ENCODE results near the gene TMEM201.

TMEM201 gene

DNA sequence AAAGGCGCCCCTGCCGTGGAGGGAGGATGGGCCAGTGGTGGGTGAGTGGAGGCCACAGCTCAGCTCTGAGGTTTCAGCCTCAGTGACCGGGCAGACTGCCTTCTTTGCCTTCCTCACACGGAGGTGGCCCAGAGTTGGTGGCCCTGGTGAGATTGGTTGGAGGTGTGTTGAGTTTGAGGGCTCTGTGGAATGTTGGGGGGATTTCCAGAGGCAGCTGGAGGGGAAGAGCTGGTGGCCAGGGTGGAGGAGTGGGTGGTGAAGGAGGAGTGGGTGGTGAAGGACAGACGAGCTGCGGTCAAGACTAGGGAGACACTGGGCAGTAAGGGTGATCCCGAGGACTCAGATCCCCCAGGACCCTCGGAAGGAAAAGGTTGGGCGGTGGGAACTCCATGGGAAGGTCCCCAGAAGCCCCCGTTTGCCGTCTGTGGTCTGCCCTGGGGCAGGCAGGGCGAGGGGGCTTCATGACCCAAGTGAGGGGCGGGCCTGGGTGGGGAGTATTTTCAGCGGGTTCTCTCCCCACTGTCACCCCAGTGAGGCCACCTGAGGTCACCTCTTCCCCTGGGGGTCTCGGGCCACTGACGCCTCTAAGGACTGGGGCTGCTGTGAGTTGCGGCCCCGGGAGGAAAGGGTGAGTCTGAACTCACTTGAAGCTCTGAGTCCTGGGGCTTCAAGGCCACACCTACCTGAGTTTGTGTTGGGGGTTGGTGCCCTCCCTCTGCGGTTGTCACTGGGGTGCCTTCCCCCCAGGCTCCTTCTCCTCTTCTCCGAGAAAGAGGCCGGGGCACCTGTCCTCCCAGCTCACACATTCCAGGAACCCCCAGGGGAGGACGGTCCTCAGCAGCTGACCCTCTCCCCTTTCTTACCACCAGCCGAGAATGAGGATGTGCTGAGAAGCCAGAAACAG is 40.1 kb downstream of the TMEM201 start:
- in situ Hi-C loops (cut with MboI; ENCODE audit: low pct_unique_long_range_greater_than_20kb, low sequenced_read_pairs, unreplicated experiment): loop anchor here (25.0 kb wide), 1 partner anchor 234 kb away; no protein-coding TSS in a partner anchor
- TF ChIP-seq, protein P1, sequence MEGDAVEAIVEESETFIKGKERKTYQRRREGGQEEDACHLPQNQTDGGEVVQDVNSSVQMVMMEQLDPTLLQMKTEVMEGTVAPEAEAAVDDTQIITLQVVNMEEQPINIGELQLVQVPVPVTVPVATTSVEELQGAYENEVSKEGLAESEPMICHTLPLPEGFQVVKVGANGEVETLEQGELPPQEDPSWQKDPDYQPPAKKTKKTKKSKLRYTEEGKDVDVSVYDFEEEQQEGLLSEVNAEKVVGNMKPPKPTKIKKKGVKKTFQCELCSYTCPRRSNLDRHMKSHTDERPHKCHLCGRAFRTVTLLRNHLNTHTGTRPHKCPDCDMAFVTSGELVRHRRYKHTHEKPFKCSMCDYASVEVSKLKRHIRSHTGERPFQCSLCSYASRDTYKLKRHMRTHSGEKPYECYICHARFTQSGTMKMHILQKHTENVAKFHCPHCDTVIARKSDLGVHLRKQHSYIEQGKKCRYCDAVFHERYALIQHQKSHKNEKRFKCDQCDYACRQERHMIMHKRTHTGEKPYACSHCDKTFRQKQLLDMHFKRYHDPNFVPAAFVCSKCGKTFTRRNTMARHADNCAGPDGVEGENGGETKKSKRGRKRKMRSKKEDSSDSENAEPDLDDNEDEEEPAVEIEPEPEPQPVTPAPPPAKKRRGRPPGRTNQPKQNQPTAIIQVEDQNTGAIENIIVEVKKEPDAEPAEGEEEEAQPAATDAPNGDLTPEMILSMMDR (IDR thresholded peaks at IDR 0.05; ENCODE audit: extremely low read depth, insufficient read depth, missing control alignments): no peak
- DNase-seq (ENCODE audit: low spot score): peak; percentile 82

DNA sequence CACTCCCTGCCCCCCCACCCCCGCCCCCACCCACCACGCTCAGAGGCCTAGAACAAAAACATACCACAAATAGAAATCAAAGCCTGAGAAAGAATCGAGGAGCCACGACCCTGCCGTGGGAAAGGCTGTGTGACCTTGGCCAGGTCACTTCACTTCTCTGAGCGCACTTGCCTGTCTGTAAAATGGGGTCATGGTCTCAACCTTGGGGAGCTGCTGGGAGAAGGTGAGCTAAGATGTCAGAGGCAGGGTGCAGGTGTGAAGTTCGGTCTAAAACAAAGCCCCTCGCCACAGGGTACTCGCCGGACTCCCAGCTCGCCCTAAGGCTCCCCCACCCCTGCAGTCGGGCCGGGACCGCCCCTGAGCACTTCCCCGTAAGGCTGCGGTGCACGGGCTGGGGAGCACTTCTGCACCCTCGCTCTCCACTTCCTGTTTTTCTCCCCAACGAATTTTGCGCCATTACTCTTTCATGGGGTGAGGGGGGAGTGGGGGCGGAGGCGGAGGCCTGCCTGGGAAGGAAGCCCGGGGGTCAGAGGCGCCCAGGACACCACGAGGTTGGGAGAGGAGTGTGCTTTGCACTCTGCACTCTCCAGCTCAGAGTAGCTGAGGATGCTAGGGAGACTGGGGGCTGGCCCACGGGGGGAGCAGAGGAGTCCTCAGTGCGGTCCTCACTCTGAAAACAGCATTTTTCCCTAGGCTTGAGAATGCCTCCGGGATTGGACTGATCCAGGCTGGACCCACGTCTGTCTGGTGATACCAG is 40.9 kb downstream of the TMEM201 start:
- TF ChIP-seq, protein P1 (IDR thresholded peaks at IDR 0.05; ENCODE audit: extremely low read depth, insufficient read depth, missing control alignments): no peak
- DNase-seq (ENCODE audit: low spot score): peak; percentile 80
- in situ Hi-C loops (cut with MboI; ENCODE audit: low pct_unique_long_range_greater_than_20kb, low sequenced_read_pairs, unreplicated experiment): loop anchor here (25.0 kb wide), 1 partner anchor 233 kb away; no protein-coding TSS in a partner anchor

DNA sequence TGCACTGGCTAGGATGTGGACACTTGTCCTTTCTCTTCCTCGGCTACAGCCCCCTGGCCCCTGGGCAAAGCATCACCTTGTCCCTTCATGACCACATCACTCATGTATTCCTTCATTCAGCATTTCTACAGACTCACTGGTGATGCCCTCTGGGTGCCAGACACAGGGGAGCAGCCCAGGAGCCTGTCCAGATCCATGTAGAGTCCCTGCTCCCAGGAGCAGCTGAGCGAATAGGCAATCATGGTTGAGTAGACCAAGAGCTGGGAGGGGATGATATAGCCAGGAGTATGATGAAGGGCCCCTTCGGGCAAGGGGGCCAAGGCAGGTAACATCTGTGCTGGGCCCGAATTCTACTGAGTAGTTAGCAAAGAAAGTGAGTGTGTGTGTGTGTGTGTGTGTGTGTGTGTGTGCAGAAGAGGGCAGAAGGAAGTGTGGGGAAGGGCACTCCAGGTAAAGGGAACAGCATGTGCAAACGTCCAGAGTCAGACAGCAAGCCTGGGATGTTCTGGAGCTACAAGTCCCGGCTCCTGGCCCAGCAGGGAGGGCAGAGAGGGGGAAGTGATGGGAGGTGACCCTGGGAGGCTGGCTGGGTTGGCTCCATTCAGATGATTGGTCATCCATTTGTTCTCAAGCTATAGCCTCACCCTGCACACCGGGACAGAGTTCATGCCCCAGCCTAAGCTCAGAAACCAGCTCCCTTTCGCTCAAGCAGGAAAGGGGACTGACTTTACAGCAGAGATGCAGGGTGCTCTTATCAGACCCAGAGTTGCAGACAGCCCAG is 41.8 kb downstream of the TMEM201 start:
- no peak for DNase-seq (ENCODE audit: low spot score)
- in situ Hi-C loops (cut with MboI; ENCODE audit: low pct_unique_long_range_greater_than_20kb, low sequenced_read_pairs, unreplicated experiment): loop anchor here (25.0 kb wide), 1 partner anchor 232 kb away; no protein-coding TSS in a partner anchor
- TF ChIP-seq, protein P1 (IDR thresholded peaks at IDR 0.05; ENCODE audit: extremely low read depth, insufficient read depth, missing control alignments): no peak

DNA sequence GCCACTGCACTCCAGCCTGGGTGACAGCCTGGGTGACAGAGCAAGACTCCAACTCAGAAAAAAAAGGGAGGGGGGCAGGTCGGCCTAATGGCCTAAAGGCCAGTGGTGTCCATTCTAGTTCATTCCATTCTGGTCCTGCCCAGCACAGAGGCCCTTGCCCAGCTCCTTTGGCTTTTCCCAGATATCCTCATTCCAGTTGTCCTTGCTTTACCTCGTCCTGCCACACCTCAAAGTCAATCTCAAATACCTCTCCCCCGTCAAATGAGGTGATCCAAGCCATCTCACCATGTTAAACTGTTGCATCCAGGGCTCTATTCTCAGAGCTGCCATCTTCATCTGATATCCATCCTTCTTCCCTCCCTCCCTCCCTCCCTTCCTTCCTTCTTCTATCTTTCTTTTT is 42.9 kb downstream of the TMEM201 start:
- no peak for DNase-seq (ENCODE audit: low spot score)
- in situ Hi-C loops (cut with MboI; ENCODE audit: low pct_unique_long_range_greater_than_20kb, low sequenced_read_pairs, unreplicated experiment): loop anchor here (25.0 kb wide), 1 partner anchor 231 kb away; no protein-coding TSS in a partner anchor
- TF ChIP-seq, protein P1 (IDR thresholded peaks at IDR 0.05; ENCODE audit: extremely low read depth, insufficient read depth, missing control alignments): no peak

DNA sequence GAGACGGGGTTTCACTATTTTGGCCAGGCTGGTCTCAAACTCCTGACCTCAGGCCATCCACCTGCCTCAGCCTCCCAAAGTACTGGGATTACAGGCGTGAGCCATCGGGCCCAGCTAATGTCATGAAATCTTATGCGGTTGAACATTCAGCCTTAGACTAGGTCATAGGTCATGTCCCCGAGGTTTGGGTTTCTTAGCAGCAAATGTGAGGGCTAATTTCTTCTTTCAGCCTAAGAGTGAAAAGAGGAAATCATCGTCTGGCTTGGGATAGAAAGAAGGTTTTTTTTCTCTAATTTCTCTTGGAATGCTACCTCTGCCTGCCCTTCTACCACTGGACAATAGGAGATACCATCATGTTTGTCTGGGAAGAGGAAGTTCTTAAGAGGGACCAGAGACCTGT is 44.8 kb downstream of the TMEM201 start:
- DNase-seq (ENCODE audit: low spot score): no peak
- in situ Hi-C loops (cut with MboI; ENCODE audit: low pct_unique_long_range_greater_than_20kb, low sequenced_read_pairs, unreplicated experiment): loop anchor here (25.0 kb wide), 1 partner anchor 229 kb away; no protein-coding TSS in a partner anchor
- TF ChIP-seq, protein P1 (IDR thresholded peaks at IDR 0.05; ENCODE audit: extremely low read depth, insufficient read depth, missing control alignments): no peak

DNA sequence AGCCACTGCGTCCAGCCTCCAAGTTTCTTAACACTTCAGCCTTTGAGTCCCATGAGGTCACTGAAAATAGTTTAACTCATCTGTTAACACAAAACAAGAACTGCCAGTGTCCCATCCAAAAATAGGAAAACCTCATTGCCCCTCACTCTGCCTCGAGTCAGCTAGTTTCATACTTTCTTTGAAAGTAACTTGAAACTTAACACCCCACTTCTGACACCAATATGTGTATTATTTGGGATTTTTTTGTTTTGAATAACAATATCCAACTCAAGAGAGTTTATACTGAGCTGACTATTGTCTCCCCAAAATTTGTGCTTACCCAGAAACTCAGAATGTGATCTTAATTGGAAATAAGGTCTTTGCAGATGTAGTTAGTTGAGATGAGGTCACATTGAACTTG is 45.9 kb downstream of the TMEM201 start:
- TF ChIP-seq, protein P1 (IDR thresholded peaks at IDR 0.05; ENCODE audit: extremely low read depth, insufficient read depth, missing control alignments): no peak
- in situ Hi-C loops (cut with MboI; ENCODE audit: low pct_unique_long_range_greater_than_20kb, low sequenced_read_pairs, unreplicated experiment): loop anchor here (25.0 kb wide), 1 partner anchor 228 kb away; no protein-coding TSS in a partner anchor
- DNase-seq (ENCODE audit: low spot score): no peak
